Measurements from ENCODE around the gene BMPER.

- TF ChIP-seq EZH2 (IDR thresholded peaks at IDR 0.05; ENCODE audit: low read depth): no peak
- TF ChIP-seq CTCF (conservative IDR thresholded peaks at IDR 0.05): no peak
Observed at GRCh38 chr7:33882950-33883670, 22.2 kb upstream of the BMPER start.
